ENCODE measurements around the gene UNK.

Gene UNK

DNA sequence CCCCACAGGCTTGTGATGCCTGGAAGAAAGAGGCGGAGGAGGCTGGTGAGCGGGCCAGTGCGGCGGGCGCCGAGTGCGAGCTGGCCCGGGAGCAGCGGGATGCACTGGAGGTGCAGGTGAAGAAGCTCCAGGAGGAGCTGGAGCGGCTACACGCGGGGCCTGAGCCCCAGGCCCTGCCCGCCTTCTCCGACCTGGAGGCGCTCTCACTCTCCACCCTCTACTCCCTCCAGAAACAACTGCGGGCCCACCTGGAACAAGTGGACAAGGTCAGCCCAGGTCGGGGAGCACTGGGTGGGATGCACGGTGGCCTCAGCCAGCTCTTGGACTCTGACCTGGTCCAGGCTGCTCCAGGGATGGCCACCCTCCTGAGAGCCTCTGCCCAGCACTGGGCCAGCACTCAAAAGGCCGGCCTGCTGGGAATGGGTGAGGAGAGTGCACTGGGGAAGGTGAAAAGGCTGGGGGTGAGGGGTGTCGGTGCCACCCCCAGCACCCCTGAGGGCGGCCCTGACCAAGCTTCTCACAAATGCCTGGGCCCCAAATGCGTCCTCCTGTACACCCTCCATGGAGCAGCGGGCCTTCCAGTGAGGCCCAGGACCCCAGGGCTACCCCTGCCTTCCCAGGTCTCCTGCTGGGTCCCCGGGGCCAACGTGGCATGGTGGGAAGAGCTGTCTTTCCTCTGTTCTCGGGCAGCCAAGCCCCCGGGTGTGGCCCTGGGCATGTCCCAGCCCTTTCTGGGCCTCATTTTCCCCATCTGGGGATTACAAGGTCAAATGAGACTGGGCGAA, 38.8 kb downstream of the UNK start:
- no peak for DNase-seq

GRCh38 chr17:75824050-75824552, 39.5 kb downstream of the UNK start:
- no peak for DNase-seq

GRCh38 chr17:75824666-75825065, 40.1 kb downstream of the UNK start:
- no peak for DNase-seq

DNA sequence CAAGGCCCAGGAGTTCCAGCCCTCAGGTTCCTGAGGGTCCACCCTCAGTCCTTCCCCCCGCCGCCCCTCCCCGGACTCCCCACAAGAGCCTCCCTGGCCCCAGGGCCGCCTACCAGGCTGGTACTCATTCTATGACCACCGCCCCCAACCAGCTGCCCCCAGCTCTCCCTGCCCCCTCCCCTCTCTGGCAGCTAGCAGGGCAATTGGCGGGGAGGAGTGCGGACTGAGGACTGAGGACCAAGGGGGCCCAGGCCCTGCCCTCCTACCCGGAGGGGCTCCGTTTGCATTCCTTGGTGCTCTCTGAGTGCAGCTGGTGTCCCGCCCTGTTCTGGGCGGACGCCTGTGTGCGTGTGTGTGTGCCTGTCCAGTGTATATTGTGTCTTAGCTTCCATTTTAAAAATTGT, 40.5 kb downstream of the UNK start:
- no peak for DNase-seq

DNA sequence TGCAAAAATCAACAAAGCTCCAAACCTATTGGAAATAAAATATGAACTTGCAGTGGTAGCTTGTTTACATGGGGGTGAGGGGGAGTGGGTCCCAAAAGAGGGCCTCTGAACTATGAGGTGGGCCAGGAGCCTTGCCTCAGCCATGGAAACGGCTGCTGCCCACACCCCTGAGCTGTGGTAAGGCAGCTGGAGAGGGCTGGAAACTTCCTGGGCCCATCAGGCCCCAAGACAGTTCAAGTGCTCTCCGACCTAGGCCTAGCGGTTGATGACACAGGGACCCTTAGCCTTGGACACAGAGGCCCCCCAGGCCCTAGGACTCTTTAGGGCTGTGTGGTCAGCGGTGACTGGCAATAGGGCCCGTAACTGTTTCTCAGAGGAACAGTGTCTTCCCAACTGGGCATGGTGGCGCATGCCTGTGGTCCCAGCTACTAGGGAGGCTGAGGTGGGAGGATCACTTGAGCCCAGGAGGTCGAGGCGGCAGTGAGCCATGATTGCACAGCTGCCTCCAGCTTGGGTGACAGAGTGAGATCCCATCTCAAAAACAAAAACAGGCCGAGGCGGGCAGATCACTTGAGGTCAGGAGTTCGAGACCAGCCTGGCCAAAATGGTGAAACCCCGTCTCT, 41.3 kb downstream of the UNK start:
- no peak for DNase-seq

DNA sequence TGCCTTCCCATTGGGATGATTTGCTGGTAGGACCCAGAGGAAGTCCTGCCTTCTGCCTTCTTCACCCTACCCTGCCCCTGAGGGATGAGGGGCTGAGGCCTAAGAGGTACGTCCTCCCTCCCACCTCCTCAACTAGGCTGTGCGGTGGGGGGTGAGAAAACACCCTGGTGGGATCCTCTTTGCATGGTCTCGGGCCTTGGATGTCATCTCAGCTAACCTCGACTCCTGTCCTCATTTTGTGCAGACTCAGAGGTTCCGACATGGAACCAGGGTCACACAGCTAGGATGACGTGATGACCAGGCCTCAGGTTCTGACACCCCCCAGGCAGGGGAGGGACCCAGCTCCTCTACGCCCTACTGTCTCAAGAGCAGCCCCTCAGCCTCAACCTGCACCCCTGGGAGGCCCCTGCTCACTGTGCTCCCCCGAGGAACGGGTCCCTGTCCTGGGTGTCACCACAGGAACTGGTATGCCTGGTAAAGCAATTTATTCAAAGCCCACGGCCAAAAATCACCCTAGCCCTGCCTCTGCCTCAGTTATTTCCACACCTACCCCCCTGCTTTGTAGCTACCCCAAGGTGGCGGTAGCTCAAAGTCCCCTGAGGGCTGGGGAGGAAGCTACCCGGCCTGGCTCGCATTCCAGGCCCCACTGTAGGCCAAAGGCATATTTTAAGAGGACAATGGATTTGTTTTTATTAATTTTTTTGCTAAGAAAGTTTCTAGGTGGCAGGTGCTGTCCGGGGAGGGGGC, 42.1 kb downstream of the UNK start:
- DNase-seq, result no peak

DNA sequence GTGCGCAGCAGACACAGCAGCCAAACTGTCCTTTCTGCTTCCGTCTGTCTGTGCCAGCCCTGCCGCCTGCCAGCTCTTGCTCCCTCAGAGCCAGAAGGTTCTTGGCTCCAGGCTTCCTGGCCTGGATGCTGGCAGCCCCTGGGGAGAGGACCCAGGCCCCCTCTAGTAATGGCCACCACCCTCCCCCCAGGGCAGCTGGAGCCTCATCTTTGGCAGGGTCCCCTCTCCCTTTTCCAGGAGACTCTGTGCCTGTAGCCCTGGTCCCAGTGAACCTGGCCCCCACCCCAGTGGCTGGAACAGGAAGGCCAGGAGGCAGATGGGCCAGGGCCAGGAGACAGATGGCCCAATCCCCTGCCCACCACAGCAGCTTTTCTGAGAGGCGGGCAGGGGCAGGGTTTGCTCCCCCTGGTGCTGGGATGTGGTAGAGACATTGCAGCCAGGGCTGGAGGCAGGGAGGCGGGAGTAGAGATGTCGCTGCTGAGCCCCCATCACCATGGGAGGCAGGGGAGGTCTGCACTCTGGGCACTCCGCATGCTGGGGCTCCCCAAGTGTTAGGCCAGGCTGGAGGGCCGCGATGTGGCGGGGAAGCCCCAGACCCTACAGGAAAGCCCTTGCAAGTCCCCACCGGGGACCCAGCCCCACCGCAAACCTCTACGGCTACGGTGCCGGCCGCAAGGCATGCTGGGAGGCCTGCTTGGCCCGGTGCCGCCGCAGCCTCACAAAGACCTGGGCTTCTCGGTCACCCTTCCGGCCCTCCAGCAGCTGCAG, 42.9 kb downstream of the UNK start:
- peak; percentile 40 to 78 (median 54) for DNase-seq

- no peak for DNase-seq
Measured at GRCh38 chr17:75828076-75828400, 43.4 kb downstream of the UNK start.

- DNase-seq, result no peak
Measured at GRCh38 chr17:75828741-75829140, 44.1 kb downstream of the UNK start.

GRCh38 chr17:75829747-75830146, 45.1 kb downstream of the UNK start:
- DNase-seq, result no peak

DNA sequence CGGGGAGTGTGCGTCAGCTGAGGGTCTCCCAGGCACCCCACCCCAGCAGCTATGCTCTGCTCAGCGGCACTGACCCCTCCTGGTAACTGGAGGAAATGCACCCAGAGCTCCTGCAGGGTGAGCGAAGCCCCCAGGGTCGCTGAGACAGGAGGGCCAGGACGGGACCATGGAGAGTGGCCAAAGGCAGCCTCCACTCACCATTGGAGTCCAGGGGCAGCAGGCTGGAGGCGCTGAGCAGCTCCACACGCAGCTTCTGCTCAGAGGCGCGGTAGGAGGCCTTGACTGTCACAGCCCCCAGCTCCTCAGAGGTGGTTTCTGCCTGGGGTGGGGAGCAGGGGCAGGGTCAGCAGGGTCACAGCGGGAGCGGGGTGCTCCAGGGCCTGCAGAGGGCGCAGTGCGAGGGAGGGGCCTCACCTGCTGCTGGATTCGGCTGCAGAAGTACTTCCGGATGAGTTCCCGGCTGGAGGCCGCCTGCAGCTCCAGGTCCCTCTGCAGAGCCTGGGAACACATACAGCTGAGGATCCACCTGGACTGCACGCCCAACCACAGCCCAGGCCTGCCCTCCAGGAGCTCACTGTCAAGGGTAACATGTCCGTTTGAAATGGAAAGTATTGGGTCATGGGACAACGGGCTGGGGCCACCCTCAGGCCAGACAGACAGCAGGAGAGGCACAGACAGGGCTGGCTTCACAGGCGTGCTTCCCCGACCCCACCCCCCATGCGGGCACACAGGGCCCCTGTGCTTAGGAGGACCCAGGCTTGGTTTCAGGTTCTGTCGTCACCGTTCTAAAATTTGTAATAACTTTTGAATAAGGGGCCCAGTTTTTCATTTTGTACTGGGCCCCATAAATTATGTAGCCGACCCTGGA, 45.8 kb downstream of the UNK start:
- DNase-seq, result peak in 3 of 6 experiments; percentile 10 to 22 (median 14)

DNA sequence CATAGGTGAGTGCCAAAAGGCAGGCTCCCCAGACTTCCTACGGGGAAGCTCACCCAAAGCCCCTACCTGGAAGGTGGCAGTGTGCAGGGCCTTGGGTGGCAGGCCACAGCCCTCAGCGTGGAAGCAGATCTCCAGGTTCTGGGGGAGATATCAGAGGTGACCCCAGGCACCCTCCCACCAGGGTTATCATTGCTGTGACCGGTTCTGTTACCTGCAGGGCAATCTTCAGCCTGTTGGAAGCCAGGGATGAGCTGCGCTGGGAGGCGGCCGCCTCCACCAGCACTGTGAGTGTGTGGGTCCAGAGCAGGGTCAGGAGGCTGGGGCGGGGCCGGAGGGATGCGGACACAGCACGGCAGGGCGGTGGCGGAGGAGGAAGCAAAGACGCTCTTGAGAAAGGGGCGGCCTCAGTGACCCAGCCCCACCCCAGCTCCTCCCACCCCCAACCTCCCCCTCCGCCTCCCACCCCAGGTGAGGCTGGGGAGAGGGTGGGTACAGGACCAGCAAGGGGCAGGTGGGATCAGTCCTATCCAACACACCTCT, 46.5 kb downstream of the UNK start:
- no peak for DNase-seq

- DNase-seq, result no peak
Measured at GRCh38 chr17:75832164-75832651, 47.6 kb downstream of the UNK start.

DNA sequence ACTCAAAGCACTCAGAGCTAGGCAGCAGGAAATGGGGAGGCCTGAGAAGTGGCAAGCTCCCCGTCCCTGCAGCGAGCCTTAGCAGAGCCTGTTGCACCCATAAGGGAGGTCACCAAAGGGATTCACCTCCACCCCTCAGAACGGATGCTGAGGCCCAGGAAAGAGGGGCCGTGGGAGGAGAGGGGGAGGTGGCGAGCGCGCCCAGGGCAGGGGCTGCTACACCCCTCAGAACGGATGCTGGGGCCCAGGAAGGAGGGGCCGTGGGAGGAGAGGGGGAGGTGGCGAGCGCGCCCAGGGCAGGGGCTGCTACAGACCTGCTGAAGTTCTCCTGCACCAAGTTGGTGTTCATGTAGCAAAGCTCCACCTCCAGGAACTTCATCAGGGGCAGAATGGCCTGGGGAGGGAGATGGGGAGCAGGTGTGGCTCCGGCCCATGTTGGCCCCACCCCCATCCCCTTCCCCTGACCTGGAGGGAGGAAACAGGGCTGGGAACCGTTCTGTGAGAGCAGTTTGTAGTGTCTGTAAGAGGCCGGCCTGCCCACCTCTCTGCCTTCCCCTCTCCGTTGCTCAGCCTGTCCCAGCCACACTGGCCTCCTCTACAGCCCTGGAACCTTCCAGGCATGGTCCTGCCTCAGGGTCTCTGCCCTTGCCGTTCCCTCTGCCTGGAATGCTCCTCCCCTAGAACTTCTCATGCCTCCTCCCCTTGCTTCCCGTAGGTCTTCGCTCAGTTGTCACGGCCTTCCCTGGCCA, 48.2 kb downstream of the UNK start:
- DNase-seq, result peak in 4 of 6 experiments; percentile 28 to 52 (median 39)

GRCh38 chr17:75834279-75834920, 49.8 kb downstream of the UNK start:
- no peak for DNase-seq

DNA sequence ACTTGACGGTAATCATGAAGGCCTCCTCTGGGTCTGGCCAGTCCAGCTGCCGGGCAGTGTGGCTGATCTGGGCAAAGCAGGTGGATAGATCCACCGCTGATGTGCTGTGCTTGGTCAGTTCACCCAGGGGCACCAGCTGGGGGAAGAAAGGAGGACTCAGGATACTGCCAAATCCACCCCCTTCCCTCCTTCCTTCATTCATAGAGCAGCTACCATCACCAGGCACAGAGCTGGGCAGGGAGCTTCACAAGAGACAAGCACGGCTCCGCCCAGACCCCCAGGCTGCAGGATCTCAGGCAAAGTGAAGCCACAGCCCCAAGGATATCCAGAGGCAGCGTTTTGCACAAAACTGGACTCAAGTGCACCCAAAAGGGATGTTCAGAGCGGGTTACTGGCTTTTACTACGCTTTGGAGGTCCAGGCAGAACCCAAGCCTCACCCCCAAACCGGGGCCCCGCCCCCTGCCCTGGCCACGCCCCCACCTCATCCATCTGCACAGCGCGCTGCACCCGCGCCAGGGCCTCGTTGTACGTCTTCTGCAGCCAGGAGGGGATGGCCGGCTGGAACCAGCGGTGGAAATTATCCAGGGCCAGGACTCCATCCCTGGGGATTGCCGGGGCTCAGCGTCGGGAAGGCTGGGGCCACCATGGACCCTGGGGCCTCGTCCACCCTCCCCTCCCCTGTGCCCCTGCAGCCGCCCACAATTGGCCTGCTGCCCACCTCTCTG, 50.5 kb downstream of the UNK start:
- peak in 2 of 6 experiments; percentile 9 to 12 for DNase-seq

DNA sequence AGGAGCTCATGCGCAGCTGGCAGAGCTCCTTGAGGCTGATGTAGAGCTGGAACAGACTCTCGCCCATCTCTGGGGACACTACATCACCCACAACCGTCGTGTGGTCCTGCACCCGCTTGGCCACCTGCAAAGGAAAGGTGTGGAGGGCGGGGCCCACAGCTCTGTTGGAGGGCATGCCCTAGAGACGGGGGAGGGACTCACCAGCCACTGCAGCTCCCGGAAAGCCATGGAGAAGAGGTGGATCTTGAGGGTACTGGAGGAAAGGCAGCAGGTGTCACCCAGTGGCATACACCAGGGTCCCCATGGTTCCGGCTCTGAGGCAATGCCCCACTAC, 51.0 kb downstream of the UNK start:
- DNase-seq, result no peak

DNA sequence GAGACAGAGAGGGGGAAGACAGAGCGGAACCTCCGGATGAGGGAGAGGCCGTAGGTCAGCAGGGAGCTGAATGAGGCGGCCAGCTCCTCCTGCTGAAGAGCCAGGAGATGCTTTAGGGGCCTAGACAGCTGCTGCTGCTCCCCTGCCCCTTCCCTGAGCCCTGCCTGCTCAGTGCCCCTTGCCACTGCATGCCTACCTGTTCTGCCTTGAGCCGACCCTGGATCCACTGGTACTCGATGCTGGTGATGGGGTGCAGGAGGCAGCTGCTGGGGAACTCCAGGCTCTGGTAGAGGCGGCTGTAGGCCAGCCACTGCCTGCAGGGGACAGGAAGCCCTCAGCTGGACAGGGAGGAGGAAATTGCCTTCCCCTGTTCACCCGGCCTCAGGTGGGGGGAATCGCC, 52.0 kb downstream of the UNK start:
- no peak for DNase-seq

GRCh38 chr17:75837899-75838298, 53.3 kb downstream of the UNK start:
- DNase-seq, result no peak

DNA sequence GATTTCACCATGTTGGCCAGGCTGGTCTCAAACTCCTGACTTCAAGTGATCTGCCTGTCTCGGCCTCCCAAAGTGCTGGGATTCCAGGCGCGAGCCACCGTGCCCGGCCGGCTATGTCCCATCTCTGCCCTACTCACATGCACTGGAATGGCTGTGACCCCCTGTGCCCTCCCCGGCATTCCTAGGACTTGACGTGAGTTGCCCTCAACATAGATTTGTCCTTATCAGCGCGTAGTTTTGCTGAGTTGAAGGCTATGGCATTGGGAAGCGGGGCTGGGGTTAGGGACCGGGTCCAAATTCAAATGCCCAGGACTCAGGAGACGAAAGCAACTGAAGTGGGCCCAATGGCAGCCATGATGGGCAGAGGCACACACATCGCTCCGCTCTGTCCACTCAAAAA, 53.8 kb downstream of the UNK start:
- DNase-seq, result no peak
